ENCODE results near the gene CDY1B.
"Not testable (repeated sequence)": the region's sequence is repeated elsewhere in the genome, so short reads cannot be mapped to it uniquely, and the experiment has no call there.

The CDY1B gene

GRCh38 chrY:24047919-24048318, at the start of gene CDY1B:
TSS of gene CDY1B (minus strand) at chrY:24048019. CDS start at chrY:24047688, 331 bp downstream.
- not testable (repeated sequence) for DNase-seq (ENCODE audit: low spot score)

- DNase-seq (ENCODE audit: low spot score) = not testable (repeated sequence)
Observed at GRCh38 chrY:24049525-24049924, 1.7 kb upstream of the CDY1B start.

- not testable (repeated sequence) for DNase-seq (ENCODE audit: low spot score)
Observed at GRCh38 chrY:24043209-24043608, 4.6 kb downstream of the CDY1B start.

DNA sequence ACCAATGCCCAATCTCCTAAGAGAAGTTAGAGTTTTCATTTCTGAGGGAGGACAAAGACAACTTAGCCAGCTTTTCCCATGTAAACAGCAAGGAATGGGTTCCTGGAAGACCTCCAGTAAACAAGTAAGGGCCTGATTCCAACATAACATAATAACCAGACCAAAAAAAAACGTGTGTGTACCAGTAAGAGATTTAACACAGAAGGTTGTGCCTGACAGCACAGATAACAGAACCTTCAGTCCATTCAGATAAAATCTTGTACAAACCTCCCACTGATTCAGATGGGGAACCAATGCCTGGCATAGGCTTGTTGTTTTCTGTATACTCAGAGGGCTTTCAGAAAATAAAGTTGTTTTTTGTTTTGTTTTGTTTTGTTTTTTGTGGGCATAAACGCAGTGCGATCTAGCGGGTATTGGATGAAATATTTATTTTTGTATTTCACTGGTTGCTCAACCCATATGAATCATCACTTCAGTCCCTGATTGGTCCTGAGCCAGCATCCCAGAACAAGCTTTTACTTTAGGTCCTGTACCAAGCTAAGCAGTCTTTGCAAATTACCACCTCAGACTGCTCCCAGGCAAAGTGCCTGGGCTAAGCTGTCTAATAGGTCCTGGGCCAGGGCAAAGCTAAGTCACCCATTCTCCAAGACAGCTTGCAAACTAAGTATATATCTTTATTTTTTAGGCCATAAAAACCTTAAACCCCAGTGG, 8.7 kb downstream of the CDY1B start:
- DNase-seq (ENCODE audit: low spot score) = not testable (repeated sequence)

GRCh38 chrY:24026212-24027103, 21.4 kb downstream of the CDY1B start:
- DNase-seq (ENCODE audit: low spot score) = not testable (repeated sequence)

Data from RKO (cell line).